Testis (tissue), 2 donors: ENCODE results near the gene RABGAP1L.

Source experiments
- POLR2A ChIP-seq: fragments of 450-650 bp; IDR thresholded peaks from one replicate; pipeline ENCODE4 v1.6.1; 2017; ENCODE audit warnings: antibody characterized with exemption, mild to moderate bottlenecking, moderate library complexity
- TF ChIP-seq, protein P1 (sequence below), 3 experiments: fragments of 450-650 bp in 2 of 3; fragments of 200-600 bp in 1 of 3; sonication (generic) in 1 of 3; IDR thresholded peaks; one replicate each; pipeline ENCODE4 v1.5.1; 2016 to 2019; ENCODE audit warnings: antibody characterized with exemption in 3 of 3, mild to moderate bottlenecking in 2 of 3, moderate library complexity in 1 of 3

- TF ChIP-seq, protein P1, sequence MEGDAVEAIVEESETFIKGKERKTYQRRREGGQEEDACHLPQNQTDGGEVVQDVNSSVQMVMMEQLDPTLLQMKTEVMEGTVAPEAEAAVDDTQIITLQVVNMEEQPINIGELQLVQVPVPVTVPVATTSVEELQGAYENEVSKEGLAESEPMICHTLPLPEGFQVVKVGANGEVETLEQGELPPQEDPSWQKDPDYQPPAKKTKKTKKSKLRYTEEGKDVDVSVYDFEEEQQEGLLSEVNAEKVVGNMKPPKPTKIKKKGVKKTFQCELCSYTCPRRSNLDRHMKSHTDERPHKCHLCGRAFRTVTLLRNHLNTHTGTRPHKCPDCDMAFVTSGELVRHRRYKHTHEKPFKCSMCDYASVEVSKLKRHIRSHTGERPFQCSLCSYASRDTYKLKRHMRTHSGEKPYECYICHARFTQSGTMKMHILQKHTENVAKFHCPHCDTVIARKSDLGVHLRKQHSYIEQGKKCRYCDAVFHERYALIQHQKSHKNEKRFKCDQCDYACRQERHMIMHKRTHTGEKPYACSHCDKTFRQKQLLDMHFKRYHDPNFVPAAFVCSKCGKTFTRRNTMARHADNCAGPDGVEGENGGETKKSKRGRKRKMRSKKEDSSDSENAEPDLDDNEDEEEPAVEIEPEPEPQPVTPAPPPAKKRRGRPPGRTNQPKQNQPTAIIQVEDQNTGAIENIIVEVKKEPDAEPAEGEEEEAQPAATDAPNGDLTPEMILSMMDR (IDR thresholded peaks at IDR 0.05) = no peak
- TF ChIP-seq POLR2A = no peak
Observed at GRCh38 chr1:174676856-174677255, 517.5 kb downstream of the RABGAP1L start.
